Ovary (tissue), 3 donors: ENCODE results near the gene TMA7B.

Experiments
- EP300 ChIP-seq: sonication (generic); formaldehyde crosslinking; IDR thresholded peaks from one replicate; pipeline ENCODE4 v1.6.1; 2017; ENCODE audit warnings: antibody characterized with exemption
- POLR2A ChIP-seq: fragments of 450-650 bp; IDR thresholded peaks from one replicate; pipeline ENCODE4 v1.6.1; 2017; ENCODE audit warnings: antibody characterized with exemption, mild to moderate bottlenecking, moderate library complexity
- TF ChIP-seq, protein P1 (sequence below), 3 donors: fragments of 450-650 bp in 2 of 3; fragments of 200-600 bp in 1 of 3; IDR thresholded peaks; one replicate each; pipeline versions ENCODE4 v1.5.1 to v1.8.0; 2016 to 2022; ENCODE audit warnings: antibody characterized with exemption in 3 of 3, mild to moderate bottlenecking in 1 of 3
- donor health status: DM: no; HTN: no; CAD: no.

DNA sequence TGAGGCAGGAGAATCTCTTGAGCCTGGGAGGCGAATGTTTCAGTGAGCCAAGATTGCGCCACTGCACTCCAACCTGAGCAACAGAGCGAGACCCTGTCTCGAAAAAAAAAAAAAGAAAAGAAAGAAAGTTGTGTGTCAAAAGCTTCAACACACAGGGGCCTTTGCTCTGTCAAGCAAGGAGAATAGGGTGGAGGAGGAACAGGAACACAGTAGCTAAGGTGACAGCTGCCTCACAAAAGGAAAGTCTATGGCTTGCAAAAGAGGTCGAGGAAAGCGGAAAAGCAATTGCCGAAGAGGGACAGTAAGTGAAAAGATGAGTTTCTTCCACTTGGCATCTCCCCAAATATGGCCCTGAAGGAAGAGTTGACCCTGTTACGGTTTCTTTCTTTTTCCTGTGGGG lies 26.5 kb upstream of the TMA7B start:
- TF ChIP-seq, protein P1, sequence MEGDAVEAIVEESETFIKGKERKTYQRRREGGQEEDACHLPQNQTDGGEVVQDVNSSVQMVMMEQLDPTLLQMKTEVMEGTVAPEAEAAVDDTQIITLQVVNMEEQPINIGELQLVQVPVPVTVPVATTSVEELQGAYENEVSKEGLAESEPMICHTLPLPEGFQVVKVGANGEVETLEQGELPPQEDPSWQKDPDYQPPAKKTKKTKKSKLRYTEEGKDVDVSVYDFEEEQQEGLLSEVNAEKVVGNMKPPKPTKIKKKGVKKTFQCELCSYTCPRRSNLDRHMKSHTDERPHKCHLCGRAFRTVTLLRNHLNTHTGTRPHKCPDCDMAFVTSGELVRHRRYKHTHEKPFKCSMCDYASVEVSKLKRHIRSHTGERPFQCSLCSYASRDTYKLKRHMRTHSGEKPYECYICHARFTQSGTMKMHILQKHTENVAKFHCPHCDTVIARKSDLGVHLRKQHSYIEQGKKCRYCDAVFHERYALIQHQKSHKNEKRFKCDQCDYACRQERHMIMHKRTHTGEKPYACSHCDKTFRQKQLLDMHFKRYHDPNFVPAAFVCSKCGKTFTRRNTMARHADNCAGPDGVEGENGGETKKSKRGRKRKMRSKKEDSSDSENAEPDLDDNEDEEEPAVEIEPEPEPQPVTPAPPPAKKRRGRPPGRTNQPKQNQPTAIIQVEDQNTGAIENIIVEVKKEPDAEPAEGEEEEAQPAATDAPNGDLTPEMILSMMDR (IDR thresholded peaks at IDR 0.05) = no peak
- TF ChIP-seq POLR2A (no peak), EP300 (no peak)
